HG02678 (cell line): ENCODE data around the gene KLHL5.
"Not testable (repeated sequence)": the region's sequence is repeated elsewhere in the genome, so short reads cannot be mapped to it uniquely, and the experiment has no call there.

Experiments
- ATAC-seq: cut with Tn5 transposase; IDR thresholded peaks from one replicate; pipeline ENCODE4 v1.9.1; 2021; ENCODE audit warnings: mild to moderate bottlenecking, moderate library complexity; ENCODE audit not compliant: unreplicated experiment

KLHL5 gene

DNA sequence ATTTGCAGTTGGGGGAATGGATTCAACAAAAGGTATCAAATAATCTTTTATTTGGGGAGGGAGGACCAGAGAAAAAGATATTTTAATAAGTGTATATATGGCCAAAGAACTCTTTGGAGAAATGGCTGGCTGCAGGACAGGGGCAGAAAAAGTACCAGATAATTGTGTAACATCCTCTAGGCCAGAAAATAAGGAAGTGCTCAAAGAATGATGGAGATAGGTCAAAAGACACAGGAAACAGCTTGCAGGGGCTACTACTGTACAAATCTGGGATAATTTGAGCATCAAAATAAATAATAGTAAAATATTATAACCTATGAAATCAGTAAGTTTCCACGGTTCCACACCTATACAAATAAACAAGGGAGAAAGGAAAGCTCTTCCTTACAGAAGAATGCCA, 34.8 kb downstream of the KLHL5 start:
- ATAC-seq: no peak

DNA sequence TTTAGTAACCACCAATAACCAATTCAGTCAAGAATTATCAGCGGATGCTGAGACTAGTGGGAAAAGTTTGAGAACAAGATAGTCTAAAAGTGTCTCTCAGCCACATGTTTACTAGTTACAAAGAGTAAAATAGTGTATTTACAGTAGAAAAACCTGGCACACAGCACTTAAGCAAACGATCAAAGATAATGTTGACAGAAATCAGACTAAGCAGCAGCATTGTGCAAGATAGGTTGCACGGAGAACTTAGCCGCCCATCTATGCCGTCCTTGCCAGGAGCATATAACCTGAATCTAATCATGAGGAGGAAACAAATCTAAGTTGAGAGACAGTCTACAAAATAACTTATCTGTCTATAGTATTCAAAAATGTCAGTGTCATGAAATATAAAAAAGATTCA, 35.3 kb downstream of the KLHL5 start:
- ATAC-seq: no peak

DNA sequence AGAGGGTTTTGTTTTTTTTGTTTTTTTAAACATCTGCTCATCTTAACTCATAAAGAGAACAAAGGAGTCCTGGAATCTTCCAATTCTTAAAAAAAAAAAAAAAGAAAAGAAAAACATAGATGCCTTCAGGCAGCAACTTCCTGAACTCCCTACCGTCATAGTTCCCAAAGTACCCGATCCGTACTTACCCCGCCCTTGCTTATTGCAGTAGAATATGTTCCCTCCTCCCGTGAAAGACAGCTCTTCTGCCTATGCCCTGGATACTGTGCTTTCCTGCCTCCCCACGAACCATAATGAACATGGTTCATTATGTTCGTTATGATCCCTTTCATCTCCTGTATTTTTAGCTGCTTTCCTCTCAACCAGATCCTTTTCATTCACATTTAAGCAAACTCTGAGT, 40.3 kb downstream of the KLHL5 start:
- no peak for ATAC-seq

DNA sequence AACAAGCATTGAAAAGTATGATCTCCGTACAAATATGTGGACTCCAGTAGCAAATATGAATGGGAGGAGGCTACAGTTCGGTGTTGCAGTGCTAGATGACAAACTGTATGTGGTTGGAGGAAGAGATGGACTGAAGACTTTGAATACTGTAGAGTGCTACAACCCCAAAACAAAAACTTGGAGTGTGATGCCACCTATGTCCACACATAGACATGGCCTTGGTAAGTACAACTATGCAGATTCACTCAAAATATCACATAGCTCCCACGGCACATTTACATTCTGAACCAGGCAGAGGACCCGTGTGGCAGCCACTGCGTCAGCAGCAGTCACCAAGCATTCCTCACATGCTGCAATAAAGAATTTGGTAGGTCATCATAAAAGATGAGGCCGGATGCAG, 41.3 kb downstream of the KLHL5 start:
- ATAC-seq: no peak

DNA sequence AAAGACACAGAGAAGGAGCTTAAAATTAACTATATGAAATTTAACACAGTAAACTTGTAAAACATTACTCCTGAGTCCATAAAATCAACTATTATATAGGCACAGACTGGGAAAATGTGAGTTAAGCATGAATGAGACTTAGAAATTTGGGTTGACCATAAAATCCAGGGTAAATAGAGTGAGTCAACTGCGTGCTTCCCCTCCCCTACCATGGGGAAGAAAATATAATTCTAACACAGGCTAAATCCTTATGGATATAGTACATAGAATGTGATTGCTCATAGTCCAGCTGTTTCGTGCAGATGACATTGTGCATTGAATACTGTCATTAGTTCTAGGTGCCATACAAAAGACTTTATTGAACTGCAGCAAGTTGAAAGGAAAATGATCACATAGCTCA, 42.2 kb downstream of the KLHL5 start:
- ATAC-seq: no peak

DNA sequence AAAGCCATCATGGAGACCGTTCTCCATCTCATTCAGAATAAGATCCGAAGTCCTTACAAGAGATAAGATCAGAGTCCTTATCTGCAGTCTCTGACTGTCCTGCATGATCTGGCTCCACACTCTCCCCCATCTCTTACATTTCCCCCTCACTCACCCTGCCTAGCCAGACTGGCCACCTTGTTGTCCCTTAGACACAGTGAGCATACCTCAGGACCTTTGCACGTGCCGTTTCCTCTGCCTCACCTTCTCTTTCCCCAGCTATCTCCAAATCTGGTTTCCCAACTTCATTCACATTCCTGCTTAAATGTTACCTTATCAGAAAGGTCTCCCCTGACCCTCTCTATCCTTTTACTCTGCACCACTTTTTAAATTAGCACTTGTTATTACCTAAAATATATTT, 44.0 kb downstream of the KLHL5 start:
- no peak for ATAC-seq

DNA sequence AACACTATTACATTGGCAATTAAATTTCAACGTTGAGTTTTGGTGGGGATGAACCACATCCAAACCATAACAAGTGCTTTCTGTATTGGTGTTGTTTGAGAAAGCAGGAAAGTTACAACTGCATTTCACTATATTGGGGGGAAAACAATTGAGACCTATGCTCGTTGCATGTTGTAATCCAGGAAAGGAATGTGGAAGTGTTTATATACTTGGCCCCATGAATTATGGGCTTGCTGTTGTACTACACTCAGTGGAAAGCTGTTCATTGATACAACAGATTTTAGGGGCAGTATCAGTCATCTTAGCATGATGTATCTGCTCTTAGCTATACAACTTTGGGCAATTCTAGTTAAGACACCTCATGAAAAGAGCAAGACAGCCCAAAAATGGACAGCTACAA, 52.4 kb downstream of the KLHL5 start:
- ATAC-seq: no peak

DNA sequence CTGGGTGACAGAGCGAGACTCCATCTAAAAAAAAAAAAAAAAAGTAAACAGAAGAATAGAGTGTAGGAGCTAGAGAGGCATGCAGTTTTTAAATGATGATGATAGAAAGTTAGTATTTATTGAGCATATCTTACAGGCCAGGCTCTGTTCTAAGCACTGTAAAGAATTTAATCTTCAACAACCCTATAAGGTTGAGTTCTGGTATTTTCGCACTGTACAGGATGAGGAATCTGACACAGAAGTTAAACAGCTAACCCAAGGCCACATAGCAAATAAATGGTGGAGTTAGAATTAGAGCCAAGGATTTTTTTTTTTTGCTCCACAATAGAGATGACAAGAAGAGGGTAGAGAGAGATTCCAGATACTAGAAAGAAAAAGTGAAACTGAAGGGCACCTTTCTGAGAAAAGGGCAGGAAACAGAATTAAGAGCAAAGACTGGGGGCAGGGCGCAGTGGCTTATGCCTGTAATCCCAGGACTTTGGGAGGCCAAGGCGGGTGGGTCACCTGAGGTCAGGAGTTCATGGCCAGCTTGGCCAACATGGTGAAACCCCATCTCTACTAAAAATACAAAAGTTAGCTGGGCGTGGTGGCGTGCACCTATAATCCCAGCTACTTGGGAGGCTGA, 56.1 kb downstream of the KLHL5 start:
- no peak for ATAC-seq

DNA sequence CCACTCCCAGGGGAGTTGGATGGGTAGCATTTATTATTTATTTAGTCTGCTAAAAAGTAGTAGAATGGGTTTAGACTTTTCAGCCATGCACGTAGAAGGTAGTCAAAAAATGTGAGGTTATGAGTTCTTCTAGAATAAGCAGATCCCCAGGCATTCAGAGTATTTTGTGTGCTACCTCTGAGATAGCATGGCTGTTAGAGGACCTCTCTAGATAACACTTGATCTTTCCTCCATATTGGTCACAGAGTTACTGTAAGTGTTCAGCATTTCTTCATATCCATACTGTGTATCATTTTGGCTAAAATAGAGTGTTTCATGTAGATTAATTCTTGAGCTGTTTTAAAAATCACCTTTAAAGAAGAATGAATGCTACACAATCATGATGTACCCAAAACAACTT, 58.4 kb downstream of the KLHL5 start:
- no peak for ATAC-seq

DNA sequence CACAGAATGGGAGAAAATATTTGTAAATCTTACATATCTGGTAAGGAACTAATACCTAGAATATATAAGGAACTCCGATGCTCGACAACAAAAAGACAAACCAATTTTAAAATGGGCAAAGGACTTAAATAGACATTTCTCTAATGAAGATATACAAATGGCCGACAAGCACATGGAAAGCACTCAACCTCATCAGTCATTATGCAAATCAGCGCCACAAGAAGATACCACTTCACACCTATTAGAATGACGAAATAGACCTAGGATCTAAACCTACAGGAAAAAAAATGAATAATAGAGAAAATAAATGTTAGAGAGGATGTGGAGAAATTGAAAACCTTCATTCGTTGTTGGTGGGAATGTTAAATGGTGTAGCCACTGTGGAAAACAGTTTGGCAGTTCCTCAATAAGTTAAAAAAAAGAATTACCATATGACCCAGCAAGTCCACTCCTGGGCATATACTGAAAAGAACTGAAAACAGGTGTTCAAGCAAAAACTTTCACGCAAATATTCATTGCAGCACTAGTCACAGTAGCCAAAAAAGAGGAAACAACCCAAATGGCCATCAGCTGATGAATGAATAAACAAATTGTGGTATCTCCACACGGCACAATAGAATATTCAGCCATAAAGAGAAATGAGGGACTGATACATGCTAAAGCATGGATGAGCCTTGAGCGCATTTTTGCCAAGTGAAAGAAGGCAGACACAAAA, 63.0 kb downstream of the KLHL5 start:
- ATAC-seq: peak; percentile 82

DNA sequence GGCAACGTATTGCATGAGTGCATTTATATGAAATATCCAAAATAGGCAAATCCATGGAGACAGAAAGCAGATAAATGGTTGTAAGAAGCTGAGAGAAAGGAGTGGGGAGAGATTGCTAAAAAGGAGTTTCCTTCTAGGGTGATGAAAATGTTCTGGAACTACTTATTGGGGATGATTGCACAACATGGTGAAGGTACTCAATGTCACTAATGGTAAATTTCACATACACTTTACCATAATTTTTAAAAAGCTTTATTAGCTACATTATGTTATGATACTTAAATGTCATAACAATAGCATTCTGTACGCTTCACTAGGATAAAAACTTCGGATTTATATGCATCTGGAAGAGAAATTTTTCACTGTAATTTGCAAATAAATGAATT, 63.6 kb downstream of the KLHL5 start:
- ATAC-seq: no peak

DNA sequence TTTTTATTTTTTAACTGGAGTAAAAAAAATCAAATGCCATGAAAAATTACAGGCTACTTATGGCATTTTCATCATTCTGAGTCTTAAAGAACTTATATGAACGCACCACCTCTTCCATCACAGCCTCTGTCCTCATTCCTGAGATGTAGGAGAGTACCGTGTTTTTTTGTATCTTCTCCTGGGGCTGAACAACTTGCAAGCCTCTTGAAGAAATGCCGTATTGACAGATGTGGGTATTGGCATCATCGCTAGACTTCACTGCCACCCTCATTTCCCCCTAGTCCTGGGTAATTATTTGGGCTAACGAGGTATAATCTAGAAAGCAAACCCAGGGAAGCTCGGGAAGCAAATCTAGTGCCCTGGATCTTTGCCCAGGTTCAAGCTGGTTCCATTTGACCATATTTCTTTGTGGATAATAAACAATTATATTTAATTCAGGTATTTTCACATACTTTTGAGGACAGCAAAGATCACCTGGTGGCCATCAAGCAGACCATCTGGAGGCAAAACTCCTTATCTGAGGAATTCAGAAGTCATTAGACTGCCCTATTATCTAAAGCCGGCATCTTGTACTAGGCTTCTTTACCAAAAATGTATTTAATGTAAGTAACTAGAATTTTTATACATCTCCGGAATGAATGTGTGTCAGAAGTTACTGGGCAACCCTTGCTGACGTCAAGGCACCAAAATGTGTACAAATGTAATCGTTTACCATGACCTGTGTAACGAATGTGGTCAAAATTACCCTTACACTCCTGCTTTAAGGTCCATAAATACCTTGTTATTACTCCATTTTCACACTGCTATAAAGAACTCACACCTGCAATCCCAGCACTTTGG, 64.4 kb downstream of the KLHL5 start:
- ATAC-seq: no peak

DNA sequence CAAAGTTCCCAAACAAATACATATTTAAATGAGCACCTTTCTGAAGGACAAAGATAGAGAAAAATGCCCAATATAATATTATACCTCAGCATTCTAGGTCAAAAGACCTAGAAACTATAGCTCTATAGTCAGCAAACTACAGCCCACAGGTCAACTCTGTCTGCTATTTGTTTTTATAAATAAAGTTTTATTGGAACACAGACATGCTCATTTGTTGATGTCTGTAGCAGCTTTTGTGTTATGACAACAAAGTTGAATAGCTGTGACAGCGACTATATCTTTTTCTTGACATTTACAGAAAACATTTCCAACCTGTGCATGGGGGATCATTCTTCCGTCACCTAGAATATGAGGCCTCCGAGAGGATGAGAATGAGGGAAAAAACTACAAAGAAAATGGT, 71.6 kb downstream of the KLHL5 start:
- no peak for ATAC-seq

DNA sequence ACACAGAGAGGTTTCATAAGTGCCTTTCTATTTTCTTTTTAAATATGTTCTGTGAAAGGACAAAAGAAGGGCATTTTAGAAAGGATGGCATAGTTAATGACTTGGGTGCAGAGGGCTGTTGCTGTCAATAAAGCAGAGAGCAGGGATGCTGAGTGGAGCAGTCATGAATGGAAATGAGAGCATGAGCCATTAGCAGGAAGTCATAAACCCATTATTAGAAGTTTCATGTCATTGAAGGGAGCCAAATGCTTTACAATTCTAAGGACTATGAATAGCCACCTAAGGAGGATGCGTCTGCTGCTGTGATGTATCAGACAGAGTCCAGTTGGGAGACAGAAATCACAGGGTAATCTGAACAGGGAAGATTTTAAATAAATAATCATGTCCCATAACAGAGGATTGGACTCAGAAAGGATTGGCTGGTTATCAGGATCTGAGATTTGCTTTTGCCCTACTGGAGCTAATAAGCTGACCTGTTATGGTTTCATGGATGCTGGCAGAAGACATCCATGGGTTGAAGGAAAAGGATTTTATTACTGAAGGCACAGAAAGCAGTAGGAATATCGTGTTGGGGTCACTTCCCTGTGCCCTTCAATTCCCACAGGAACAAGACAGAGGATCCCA, 72.8 kb downstream of the KLHL5 start:
- ATAC-seq: no peak

DNA sequence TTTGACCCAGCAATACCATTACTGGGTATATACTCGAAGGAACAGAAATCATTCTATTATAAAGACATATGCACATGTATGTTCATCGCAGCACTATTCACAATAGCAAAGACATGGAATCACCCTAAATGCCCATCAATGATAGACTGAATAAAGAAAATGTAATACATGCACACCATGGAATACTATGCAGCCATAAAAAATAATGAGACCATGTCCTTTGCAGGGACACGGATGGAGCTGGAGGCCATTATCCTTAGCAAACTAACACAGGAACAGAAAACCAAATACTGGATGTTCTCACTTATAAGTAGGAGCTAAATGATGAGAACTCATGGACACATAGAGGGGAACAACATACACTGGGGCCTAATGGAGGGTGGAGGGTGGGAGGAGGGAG, 76.2 kb downstream of the KLHL5 start:
- not testable (repeated sequence) for ATAC-seq

DNA sequence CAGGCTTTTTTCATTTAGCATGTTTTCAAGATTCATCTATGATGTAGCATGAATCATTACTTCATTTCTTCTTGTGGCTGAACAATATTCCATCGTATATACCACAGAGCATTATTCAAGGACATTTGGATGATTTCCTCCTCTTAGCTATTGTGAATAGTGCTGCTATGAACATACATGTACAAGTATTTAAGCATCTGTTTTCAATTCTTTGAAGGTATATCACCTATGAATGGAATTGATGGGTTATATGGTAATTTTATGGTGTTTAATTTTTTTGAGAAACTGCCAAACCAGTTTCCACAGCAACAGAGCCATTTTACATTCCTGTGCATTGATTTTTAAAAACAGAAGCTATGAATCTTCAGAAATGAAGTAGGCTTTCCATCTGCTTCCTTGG, 84.2 kb downstream of the KLHL5 start:
- no peak for ATAC-seq

DNA sequence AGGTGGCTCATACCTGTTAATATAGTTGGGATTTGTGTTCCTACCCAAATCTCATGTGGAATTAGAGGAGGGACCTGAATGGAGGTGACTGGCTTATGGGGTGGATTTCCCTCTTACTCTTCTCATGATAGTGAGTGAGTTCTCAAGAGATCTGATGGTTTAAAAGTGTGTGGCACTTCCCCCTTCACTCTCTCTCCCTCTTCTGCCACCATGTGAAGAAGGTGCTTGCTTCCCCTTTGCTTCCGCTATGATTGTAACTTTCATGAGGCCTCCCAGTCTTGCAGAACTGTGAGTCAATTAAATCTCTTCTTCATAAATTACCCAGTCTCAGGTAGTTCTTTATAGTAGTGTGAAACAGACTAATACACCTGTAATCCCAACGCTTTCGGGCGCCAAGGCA, 92.0 kb downstream of the KLHL5 start:
- no peak for ATAC-seq

DNA sequence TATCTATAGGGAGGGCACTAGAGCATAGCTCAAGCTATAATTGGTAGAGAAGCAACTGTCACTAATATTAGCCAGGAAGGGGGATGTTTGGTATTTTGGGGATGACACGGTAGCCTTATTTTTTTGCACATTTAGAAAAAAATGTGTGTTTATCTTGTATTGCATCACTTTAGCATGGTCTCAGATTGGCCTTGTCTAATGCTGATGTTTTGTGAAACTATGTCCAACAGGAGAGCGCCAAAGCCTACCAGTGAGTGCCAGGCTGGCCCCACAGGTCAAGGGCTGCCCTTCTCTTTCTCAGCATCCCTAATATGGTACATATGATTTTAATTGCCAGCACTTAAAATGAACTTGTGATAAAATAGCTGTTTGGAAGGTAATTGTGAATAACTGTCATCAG, 95.5 kb downstream of the KLHL5 start:
- ATAC-seq: no peak

DNA sequence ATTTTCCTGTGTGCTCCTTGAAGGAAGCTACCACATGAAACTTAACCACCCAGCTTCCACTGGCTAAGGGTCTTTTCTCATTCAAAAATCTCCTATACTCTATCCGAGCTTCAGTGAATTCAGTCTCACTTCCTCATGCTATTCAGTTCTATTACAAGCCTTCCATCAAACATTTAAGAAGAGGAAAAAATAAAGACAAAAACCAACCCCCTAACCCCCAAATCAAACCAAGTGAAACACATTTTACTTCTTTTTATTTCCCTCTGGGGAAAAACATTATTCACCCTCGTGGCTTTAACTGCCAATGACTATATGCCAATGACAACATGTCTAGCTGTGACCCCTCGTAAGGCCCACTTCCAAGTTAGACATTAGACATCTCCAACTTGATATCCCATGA, 104.1 kb downstream of the KLHL5 start:
- peak; percentile 39 for ATAC-seq

DNA sequence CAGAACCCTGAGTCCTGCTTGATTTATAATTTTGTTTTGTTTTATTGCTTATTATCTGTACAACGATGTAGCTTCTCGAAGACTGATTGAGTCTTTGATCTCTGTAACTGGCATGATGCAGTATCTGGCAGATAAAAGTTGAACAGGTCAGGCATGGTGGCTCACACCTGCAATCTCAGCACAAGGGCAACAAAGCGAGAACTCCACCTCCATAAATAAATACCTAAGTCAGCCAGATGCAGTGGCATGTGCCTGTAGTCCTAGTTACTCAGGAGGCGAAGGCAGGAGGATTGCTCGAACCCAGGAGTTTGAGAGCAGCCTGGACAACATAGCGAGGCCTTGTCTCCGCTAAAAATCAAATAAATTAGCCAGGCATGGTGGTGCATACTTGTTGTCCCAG, 104.6 kb downstream of the KLHL5 start:
- ATAC-seq: peak; percentile 49

DNA sequence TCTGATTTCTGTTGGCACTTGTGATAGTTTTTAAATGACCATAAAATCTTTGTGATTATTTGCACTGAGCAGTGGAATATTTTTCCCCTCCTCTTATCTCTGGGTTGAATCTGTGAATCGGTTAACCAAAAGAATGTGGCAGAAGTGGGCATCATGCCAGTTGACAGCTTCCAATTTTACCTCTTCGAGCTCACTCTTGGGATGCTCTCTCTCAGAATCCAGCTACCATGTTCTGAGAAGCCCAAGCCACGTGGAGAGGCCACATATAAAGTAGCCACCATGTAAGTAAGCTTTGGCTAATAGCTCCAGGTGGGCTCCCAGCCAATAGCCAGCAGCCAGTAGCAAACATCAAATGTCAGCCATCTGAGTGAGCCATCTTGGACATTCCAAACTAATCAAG, 107.4 kb downstream of the KLHL5 start:
- no peak for ATAC-seq

DNA sequence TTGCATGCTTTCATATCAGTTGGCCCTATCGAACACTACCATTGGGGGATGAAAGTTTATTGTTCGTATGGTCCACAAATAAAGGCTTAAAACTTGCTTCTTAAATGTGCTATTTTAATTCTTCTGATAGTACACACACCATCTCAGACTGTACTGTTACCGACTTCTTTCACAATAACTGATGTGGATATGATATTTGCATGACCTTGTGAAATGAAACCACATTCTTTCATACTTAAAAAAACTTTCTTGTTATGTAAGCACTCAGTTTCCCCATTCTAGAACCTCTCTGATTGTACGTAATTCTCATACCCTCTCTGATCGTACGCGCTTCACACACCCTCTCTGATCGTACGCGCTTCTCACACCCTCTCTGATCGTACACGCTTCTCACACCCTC, 108.3 kb downstream of the KLHL5 start:
- ATAC-seq: no peak
